KBM-7 (cell line): ENCODE results near the gene PRAMEF13.
"Not testable (repeated sequence)": the region's sequence is repeated elsewhere in the genome, so short reads cannot be mapped to it uniquely, and the experiment has no call there.

Source experiments
- DNase-seq: peaks from one replicate; pipeline ENCODE4 v3.0.0-alpha.2; 2015
- in situ Hi-C: fragments of 300-500 bp; cut with MboI; formaldehyde crosslinking; loops from 2 replicates; pipeline ENCODE4 v1.14.3; 2020; ENCODE audit warnings: low sequenced_read_pairs, low pct_unique_long_range_greater_than_20kb, mixed read lengths

PRAMEF13 gene

GRCh38 chr1:13216619-13217018 lies 15.4 kb upstream of the PRAMEF13 start:
- in situ Hi-C loops, DNase-seq: not testable (repeated sequence)

GRCh38 chr1:13208712-13209111 lies 7.5 kb upstream of the PRAMEF13 start:
- in situ Hi-C loops, DNase-seq: not testable (repeated sequence)

- in situ Hi-C loops, DNase-seq: not testable (repeated sequence)
Measured at GRCh38 chr1:13171548-13171947, 29.7 kb downstream of the PRAMEF13 start, which contains the start of gene PRAMEF9. Gene PRAMEF9 (plus strand): TSS chr1:13171848. CDS start chr1:13175281, 3,433 bp downstream.

DNA sequence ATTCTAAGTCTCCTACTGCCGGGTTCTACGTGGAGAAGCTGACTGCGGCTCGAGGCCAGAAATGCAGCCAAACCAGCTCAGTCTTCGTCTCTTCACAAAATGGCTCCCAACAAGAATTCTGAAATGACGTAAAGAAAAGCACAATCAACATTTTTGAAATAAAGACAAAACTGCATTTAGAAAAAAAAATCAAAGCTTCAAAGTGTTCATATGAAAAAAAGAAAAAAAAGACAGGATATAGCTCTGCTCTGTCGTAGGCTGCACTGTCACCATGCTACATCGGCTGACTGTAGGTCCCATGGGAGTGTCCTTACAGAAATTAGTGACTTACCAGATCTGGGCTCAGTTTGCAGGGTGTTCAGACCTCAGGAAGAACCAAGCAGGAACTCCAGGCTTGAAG lies 35.7 kb downstream of the PRAMEF13 start, which contains the start of gene HNRNPCL4:
TSS of gene HNRNPCL4 (minus strand) at position 101 of the 400 bp plus-strand sequence. CDS start 164 bp downstream, outside the sequence.
- DNase-seq, in situ Hi-C loops: not testable (repeated sequence)

GRCh38 chr1:13155909-13156308 lies 45.3 kb downstream of the PRAMEF13 start, which contains the start of gene PRAMEF26:
Gene PRAMEF26 (minus strand): TSS chr1:13156009. CDS start chr1:13153095, 2,914 bp downstream.
- DNase-seq, in situ Hi-C loops: not testable (repeated sequence)
